Raji (cell line): ENCODE results near the gene PPIP5K2.

Source experiments
- POLR2A ChIP-seq: IDR thresholded peaks from 2 replicates; pipeline ENCODE4 v1.6.1; 2011; ENCODE audit warnings: low read depth, low read length, control low read depth; ENCODE audit not compliant: insufficient read depth

Gene PPIP5K2

DNA sequence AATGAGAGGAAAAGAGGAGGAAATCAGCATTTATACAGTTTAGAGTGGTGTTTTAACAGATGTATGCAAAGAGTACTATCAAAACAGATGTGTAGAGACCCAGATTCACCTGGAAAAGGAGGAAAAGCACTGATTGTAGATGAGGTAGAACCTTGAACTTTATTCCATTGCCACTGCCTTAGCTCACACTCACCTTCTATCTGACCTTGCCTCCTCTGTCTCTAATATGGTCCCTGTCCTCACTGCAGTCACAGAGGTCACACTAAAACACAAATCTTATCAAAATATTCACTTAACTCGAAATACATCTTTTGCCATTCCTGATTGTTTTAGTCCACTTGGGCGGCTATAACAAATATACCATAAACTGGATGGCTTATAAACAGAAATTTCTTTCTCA is 7.2 kb upstream of the PPIP5K2 start:
- TF ChIP-seq POLR2A: no peak

DNA sequence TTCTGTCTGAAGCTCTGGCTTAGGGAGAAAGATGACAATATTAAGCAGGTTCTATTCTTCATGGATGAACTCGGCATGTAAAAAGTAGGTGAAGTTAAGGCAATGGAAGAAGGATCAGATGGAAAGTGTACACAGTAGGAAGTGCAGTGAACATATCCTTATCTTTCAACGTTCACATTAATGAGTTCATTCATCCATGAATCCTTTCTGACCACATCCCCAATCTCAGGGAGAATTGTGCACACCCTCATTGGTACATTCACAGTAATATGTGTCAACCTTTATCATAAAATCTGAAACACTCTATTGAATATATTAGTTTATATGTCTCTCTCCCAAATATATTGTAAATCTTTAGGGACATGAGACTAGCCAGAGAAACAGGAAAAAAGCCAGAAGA is 5.7 kb upstream of the PPIP5K2 start:
- TF ChIP-seq POLR2A: no peak

DNA sequence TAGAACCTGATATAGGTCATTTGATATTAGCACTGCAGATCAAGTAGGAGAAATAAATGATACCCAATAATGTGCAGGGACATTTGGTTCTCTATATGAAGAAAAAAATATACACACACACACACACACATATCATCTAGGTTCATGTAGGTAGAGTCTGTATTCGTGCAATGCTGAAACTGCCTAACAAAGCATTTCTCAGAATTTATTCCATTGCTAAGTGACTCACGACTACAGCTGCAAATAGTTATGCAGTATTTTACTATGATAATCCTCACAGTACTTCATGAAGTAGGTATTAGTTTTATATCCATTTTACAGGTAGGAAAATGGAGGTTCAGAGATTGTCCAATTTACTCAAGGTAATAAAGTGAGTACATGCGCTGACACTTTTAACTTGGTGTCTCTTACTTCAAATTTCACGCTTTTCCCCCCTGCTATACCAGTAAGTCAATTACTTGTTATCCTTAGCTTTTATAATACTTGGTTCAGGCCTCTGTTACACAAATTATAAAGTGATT is 2.6 kb upstream of the PPIP5K2 start:
- no peak for TF ChIP-seq POLR2A

DNA sequence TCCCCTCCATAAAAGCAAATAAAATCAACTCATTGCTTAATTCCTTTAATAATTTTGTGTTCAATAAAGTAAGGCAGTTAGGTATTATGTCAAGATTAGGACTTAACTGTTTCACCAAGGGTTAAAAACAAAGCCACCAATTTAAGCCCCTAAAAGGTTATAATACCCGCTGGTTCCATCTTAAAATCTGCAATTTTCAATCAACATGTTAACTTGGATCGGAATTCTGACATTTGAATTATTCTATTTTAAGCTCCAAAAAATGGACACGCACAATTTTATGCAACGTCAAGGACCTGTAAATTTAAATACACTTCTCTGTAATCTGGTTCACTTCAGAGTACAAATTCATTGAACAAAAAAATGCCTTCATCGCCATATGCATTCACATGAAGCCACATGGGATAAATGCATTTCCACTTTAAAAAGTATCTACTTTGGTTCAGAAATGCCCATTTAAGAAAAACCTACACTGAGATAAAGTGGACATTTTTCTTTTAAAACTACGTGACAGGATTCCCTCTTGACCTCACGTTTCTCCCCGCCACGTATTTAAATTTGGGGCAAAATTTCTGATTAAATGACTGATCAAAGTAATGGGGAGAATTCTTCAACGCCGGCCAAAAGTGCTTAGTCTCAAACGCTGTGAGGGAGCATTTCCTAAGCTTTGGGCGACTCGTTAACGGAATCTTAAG is 884 bp upstream of the PPIP5K2 start:
- TF ChIP-seq POLR2A: no peak

DNA sequence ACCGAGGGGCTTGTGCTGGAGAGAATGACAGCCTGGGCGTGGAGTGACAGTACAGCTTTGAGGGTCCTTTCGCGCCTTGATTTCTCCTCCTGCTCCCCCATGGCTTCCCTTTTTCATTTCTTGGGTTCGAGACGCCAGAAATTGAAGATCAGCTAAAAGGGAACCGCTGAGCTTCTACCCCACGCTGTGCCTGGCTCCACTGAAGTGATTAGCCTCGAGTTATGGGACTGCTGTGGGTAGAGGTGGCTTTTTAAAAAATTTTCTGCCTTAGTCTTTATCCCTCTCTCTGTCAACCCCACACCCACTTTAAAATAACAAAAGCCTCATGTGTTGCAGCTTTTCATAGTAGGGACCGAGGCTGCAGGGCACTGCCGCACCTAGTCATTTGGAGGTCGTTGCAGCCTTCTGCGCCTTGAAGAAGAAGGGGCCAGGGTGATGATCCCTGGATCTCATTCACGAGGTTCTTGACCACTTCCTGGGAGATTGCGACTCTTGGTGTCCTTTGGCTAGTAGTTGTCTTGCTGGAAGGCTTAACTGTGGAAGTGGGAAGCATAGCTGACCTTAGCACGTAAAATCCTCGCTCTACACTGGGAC is 603 bp downstream of the PPIP5K2 start:
- no peak for TF ChIP-seq POLR2A

DNA sequence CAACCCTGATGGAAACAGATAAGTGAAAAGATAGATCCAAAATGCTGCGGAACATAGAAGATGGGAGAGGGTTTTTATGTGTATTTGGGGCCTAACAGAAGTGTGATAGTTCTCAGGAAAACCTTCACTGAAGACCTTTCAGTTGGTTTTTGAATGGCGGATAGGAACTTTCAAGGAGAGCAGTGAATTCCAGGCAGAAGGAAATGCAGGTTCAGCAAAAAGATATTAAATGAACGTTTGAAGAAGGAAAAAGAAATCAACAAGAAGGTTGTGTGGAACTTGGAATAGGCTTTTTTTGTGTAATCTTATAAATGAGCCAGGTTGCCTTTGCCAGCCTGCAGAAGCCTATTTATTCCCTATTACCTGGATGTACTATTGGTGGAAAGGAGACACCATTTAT is 2.1 kb downstream of the PPIP5K2 start:
- TF ChIP-seq POLR2A: no peak

DNA sequence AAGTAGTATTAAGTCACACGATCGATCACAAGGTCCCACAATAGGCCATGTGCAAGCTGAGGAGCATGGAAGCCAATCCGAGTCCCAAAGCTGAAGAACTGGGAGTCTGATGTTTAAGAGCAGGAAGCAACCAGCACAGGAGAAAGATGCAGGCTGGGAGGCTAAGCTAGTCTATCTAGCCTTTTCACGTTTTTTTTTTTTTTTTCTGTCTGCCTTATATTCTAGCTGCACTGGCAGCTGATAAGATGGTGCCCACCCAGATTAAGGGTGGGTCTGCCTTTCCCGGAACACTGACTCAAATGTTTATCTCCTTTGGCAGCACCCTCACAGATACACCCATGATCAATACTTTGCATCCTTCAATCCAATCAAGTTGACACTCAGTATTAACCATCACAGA is 6.5 kb downstream of the PPIP5K2 start:
- no peak for TF ChIP-seq POLR2A

DNA sequence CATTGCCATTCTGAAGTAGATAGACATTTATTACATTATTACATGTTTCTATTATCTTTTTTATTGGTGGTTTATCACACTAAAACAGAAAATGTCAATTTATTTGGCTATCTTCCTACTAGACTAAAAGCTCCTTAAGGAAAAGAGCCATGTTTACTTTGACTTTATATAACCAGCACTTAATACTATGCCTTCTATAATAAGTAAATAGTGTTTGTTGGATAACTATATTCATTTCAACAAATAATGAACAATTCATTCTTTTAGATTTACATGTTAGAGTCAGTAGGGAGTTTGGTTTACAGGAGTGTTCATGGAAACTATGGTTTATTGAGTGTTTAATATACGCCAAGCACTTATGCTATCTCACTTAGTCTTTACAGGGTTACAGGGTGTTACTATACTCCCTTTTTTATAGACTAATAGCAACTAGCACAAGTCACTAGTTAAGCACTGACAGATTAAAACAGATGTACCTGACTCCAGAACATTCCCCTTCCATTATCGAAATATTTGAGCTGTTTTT is 7.3 kb downstream of the PPIP5K2 start:
- TF ChIP-seq POLR2A: no peak

DNA sequence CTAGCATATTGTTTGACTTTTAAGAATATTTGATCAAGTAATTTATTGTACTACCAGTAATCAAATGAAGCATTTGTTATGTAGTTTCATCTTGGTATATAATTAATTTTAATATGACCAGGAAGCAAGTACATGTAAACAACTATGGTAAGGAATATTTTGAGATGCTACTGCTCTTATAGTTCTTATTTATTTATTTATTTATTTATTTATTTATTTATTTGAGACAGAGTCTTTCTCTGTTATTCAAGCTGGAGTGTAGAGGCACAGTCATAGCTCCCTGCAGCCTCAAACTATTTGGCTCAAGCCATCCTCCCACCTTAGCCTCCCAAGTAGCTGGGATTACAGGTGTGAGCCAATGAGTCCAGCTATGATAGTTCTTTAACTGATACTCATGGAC is 8.1 kb downstream of the PPIP5K2 start:
- no peak for TF ChIP-seq POLR2A

DNA sequence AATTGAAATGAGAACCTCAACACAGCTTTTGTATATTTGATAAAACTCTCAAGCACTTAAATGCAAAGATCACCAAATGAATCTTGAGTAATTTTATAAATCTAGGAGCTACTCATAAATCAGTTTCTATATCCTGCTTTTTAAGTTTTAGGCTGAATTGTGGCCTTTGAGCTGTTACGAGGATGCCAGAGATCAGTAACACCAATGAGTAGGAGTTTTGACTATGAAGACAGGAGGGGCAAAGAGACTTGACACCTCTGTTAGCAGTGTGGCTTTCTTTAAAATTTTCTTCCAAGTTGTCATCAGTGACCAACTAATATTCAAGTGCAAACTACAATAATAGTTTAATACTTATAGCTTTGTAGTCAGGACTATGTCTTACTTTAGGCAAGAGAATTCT is 12.6 kb downstream of the PPIP5K2 start:
- TF ChIP-seq POLR2A: no peak

DNA sequence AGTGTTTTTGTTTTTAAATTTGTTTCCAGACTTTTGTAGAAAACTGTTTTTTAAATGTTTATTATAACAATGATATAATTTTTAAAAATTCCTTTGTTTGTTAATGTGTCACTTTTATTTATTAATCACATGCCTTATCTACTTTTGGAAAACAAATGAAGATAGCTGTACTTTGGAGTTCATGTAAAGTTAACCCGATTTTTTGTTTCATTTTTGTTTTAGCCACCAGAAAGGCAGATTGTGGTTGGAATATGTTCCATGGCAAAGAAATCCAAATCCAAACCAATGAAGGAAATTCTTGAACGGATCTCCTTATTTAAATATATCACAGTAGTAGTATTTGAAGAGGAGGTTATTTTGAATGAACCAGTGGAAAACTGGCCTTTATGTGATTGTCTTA is 13.1 kb downstream of the PPIP5K2 start:
- TF ChIP-seq POLR2A: no peak

DNA sequence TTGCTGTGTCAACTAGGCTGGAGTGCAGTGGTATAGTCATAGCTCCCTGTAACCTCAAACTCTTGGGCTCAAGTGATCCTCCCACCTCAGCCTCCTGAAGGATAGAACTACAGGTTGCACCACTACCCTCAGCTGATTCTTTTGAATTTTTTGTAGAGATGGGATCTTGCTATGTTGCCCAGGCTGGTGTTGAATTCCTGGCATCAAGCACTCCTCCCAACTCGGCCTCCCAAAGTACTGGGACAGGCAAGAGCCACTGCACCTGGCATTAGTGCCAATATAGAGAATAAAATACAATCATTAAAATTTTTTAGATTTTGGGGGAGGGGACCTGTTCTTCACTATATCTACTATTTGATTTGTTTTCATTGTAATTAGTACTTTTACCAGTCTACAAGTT is 15.4 kb downstream of the PPIP5K2 start:
- TF ChIP-seq POLR2A: no peak

DNA sequence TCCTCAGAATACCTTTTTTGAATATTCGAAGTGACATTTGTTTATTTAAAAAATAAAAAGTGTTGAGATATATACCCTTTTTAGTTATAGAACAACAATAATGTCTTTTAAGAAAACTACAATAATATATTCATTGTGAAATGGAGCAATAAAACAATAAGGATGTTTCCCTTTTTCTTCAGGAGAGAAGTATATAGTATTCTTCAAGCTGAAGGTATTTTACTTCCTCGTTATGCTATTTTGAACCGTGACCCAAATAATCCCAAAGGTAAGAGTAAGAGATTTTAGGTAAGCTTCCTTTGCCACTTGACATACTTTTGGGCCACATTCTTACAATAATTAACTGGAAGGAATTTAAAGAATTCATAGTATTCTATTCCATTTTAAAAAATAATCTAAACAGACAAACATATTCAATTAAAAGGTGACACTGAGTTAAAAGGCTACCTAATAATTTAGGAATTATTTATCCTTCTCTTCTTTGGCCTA is 18.1 kb downstream of the PPIP5K2 start:
- no peak for TF ChIP-seq POLR2A

DNA sequence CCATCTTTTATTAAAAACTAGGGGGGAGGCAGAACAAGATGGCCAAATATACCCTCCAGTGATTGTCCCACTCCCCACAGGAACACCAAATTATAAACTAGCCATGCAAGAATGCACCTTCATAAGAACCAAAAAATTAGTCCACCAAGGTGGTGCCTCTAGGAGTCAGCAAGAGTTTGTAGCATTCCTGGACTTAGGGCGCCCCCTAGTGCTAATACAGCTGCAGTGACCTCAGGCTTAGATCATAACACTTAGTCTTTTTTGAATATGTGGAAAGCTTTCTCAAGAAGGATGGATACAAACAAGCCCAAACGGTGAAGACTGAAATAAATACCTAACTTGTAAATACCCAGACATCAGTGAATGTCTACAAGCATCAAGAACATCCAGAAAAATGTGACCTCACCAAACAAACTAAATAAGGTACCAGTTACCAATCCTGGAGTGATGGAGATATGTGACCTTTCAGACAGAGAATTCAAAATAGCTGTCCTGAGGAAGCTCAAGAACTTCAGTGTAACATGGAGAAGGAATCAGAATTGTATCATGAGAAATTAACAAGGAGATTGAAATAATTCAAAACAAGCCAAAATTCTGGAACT is 19.3 kb downstream of the PPIP5K2 start:
- no peak for TF ChIP-seq POLR2A

DNA sequence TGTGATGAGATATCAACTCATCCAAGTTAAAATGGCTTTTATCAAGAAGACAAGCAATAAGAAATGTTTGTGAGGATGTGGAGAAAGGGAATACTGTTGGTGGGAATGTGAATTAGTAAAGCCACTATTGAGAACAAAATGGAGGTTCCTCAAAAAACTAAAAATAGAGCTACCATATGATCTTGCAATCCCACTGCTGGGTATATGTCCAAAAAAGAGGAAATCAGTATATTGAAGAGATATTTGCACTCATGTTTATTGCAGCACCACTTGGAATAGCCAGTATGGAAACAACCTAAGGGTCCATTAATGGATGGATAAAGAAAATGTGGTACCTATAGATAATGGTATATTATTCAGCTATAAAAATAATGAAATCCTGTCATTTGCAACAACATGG is 25.1 kb downstream of the PPIP5K2 start:
- no peak for TF ChIP-seq POLR2A

DNA sequence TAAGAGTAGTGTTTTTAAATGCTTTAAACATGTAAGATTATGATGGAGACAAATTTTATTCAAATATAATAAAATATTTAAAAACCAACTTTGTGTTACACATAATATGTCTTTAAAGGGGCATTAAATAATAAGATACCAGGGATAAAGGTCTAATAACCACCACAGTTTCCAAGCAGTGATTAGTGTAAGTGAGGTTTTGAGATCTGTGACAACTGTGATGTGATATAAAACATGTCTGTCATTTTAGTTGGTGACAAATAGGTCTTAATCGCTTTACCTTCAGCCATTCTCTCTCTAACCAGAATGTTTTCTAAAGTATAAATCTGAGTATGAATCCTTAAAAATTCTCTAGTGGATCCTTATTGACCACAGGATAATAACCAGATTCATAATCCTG is 28.1 kb downstream of the PPIP5K2 start:
- TF ChIP-seq POLR2A: no peak
